ENCODE results near the gene GRIN2A.

GRIN2A gene

DNA sequence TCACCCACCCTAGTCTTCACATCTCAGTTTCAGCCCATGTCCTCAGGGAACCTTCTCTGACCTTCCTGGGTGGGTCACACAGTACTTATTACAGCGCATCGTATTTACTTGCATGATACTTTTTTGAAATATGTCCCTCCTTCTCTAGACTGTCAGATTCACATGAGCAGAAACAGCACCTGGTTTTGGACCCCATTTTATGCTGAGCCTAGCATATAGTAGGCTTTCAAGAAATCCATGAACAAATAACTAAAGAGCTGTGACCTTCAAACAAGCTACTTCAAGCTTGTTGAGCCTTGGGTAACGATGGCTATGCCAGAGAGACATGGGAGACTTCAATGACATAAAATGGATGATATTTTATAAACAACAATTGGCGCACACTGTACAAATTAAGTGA is 150.3 kb downstream of the GRIN2A start:
- H3K36me3 ChIP-seq (ENCODE audit: control insufficient read depth, insufficient read depth, low read length) = no peaks in the 10 kb centered on the region
- no peak for DNase-seq (ENCODE audit: extremely low read depth, insufficient read length)
- TF ChIP-seq CTCF (IDR thresholded peaks at IDR 0.05; ENCODE audit: insufficient read depth, low read length, poor library complexity, severe bottlenecking) = no peak
- no peak overlapping the region for H3K4me3 ChIP-seq (replicated peaks; ENCODE audit: low read depth, low read length)
- no peaks in the 10 kb centered on the region; the same call in none of the 2 replicates for H3K27me3 ChIP-seq (replicated peaks; ENCODE audit: control insufficient read depth, insufficient read depth, low read length)

GRCh38 chr16:10031473-10031872 is 150.8 kb downstream of the GRIN2A start:
- no peak for DNase-seq (ENCODE audit: extremely low read depth, insufficient read length)
- Histone ChIP-seq H3K36me3 (ENCODE audit: control insufficient read depth, insufficient read depth, low read length) (no peaks in the 10 kb centered on the region), H3K27me3 (replicated peaks; ENCODE audit: control insufficient read depth, insufficient read depth, low read length) (no peaks in the 10 kb centered on the region; the same call in none of the 2 replicates), H3K4me3 (replicated peaks; ENCODE audit: low read depth, low read length) (no peak overlapping the region)
- TF ChIP-seq CTCF (IDR thresholded peaks at IDR 0.05; ENCODE audit: insufficient read depth, low read length, poor library complexity, severe bottlenecking) = peak; percentile 8

DNA sequence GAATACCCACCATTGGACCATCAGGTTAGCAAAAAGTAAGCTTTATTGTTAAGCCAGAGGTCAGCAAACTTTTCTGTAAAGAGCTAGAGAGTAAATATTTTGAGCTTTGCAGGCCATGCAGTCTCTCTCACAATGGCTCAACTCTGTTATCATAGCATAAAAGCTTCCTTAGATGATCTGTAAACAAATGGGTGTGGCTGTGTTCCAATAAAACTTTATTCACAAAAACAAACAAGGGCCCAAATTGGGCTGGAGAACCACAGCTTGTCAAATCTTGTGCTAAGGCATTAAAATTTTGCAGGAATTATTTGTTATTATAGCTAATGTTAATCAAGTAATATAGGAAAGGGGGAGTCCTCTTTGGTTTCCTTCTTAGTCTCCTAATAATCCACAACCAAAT is 153.6 kb downstream of the GRIN2A start:
- Histone ChIP-seq H3K36me3 (ENCODE audit: control insufficient read depth, insufficient read depth, low read length) (no peaks in the 10 kb centered on the region), H3K4me3 (replicated peaks; ENCODE audit: low read depth, low read length) (no peak overlapping the region), H3K27me3 (replicated peaks; ENCODE audit: control insufficient read depth, insufficient read depth, low read length) (no peaks in the 10 kb centered on the region; the same call in none of the 2 replicates)
- no peak for TF ChIP-seq CTCF (IDR thresholded peaks at IDR 0.05; ENCODE audit: insufficient read depth, low read length, poor library complexity, severe bottlenecking)
- no peak for DNase-seq (ENCODE audit: extremely low read depth, insufficient read length)

- TF ChIP-seq CTCF (IDR thresholded peaks at IDR 0.05; ENCODE audit: insufficient read depth, low read length, poor library complexity, severe bottlenecking) = no peak
These were observed 154.7 kb downstream of the GRIN2A start for GRCh38 chr16:10027553-10027952.

GRCh38 chr16:10026593-10026992 is 155.6 kb downstream of the GRIN2A start:
- no peak for TF ChIP-seq CTCF (IDR thresholded peaks at IDR 0.05; ENCODE audit: insufficient read depth, low read length, poor library complexity, severe bottlenecking)

More at GRCh38 chr16:10027553-10027952, 154.7 kb downstream of the GRIN2A start:
- Histone ChIP-seq H3K4me3 (replicated peaks; ENCODE audit: low read depth, low read length) (no peak overlapping the region), H3K27me3 (replicated peaks; ENCODE audit: control insufficient read depth, insufficient read depth, low read length) (no peaks in the 10 kb centered on the region; the same call in 1 of the 2 replicates), H3K36me3 (ENCODE audit: control insufficient read depth, insufficient read depth, low read length) (no peaks in the 10 kb centered on the region)
- DNase-seq (ENCODE audit: extremely low read depth, insufficient read length) = no peak

DNA sequence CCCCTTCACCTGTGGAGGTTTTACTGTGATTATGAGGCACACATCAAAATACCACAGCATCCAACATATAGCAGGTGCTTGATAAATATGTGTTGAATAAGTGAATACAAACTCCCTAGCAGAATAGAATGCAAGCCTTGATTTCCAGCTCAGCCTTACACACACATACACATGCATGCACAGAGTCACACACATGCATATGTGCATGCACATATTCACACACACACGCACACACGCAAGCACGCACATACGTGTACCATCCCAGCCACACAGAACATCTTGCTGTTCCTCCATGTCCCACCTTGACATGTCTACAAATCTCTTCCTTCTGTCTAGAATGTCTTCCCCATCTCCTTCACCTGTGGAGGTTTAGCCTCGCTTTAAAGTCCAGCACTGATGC is 160.1 kb downstream of the GRIN2A start:
- no peak for DNase-seq (ENCODE audit: extremely low read depth, insufficient read length)
- Histone ChIP-seq H3K27me3 (replicated peaks; ENCODE audit: control insufficient read depth, insufficient read depth, low read length) (no peaks in the 10 kb centered on the region; the same call in 1 of the 2 replicates), H3K4me3 (replicated peaks; ENCODE audit: low read depth, low read length) (no peak overlapping the region), H3K36me3 (ENCODE audit: control insufficient read depth, insufficient read depth, low read length) (no peaks in the 10 kb centered on the region)
- TF ChIP-seq CTCF (IDR thresholded peaks at IDR 0.05; ENCODE audit: insufficient read depth, low read length, poor library complexity, severe bottlenecking) = no peak

More at GRCh38 chr16:10026593-10026992, 155.6 kb downstream of the GRIN2A start:
- no peak for DNase-seq (ENCODE audit: extremely low read depth, insufficient read length)
- Histone ChIP-seq H3K4me3 (replicated peaks; ENCODE audit: low read depth, low read length) (no peak overlapping the region), H3K36me3 (ENCODE audit: control insufficient read depth, insufficient read depth, low read length) (no peaks in the 10 kb centered on the region), H3K27me3 (replicated peaks; ENCODE audit: control insufficient read depth, insufficient read depth, low read length) (no peaks in the 10 kb centered on the region; the same call in 1 of the 2 replicates)
